ACC112 (cell line): ENCODE measurements around the gene HSPA8.

ENCODE experiments used
- H2AFZ ChIP-seq: fragments of 200-600 bp; sonication (generic); one replicate; pipeline ENCODE4 v1.6.0; 2017; ENCODE audit warnings: antibody characterized with exemption, low read length; ENCODE audit not compliant: unreplicated experiment
- H3K27ac ChIP-seq: fragments of 200-600 bp; sonication (generic); 2 replicates; pipeline ENCODE4 v1.5.1; 2014; ENCODE audit warnings: low read depth, mild to moderate bottlenecking, antibody characterized with exemption, low read length, moderate library complexity
- H3K27me3 ChIP-seq: fragments of 200-600 bp; sonication (generic); 2 replicates; pipeline ENCODE4 v1.6.1; 2014; ENCODE audit warnings: mild to moderate bottlenecking, antibody characterized with exemption, low read length, moderate library complexity, mixed read lengths; ENCODE audit not compliant: insufficient read depth
- H3K36me3 ChIP-seq: fragments of 200-600 bp; sonication (generic); 2 replicates; pipeline ENCODE4 v1.6.1; 2016; ENCODE audit warnings: mild to moderate bottlenecking, antibody characterized with exemption, low read length, moderate library complexity, mixed read lengths; ENCODE audit not compliant: insufficient read depth
- H3K4me1 ChIP-seq: fragments of 200-600 bp; sonication (generic); one replicate; pipeline ENCODE4 v1.6.1; 2016; ENCODE audit warnings: low read length, mixed read lengths; ENCODE audit not compliant: insufficient read depth, unreplicated experiment, control insufficient read depth
- H3K4me3 ChIP-seq: fragments of 200-600 bp; sonication (generic); 2 replicates; pipeline ENCODE4 v1.5.1; 2014; ENCODE audit warnings: mild to moderate bottlenecking, low read depth, low read length
- H3K79me2 ChIP-seq: fragments of 200-600 bp; sonication (generic); one replicate; pipeline ENCODE4 v1.6.0; 2016; ENCODE audit warnings: low read length; ENCODE audit not compliant: control insufficient read depth, unreplicated experiment, insufficient read depth

HSPA8 gene

GRCh38 chr11:123072762-123073161 lies 10.8 kb upstream of the HSPA8 start:
- no peak overlapping the region for H3K27ac ChIP-seq
- no peak overlapping the region for H2AFZ ChIP-seq
- peaks cover 14% of the 10 kb centered on the region for H3K4me1 ChIP-seq
- peaks cover 21% of the 10 kb centered on the region for H3K36me3 ChIP-seq
- H3K27me3 ChIP-seq = no peaks in the 10 kb centered on the region
- peaks cover 7% of the 10 kb centered on the region for H3K79me2 ChIP-seq
- no peak overlapping the region for H3K4me3 ChIP-seq

GRCh38 chr11:123072332-123072761 lies 10.4 kb upstream of the HSPA8 start:
- Histone ChIP-seq H3K79me2 (peaks cover 7% of the 10 kb centered on the region), H2AFZ (no peak overlapping the region), H3K36me3 (peaks cover 21% of the 10 kb centered on the region), H3K4me3 (no peak overlapping the region), H3K27ac (no peak overlapping the region), H3K4me1 (peaks cover 14% of the 10 kb centered on the region), H3K27me3 (no peaks in the 10 kb centered on the region)

GRCh38 chr11:123069908-123070821 lies 8.2 kb upstream of the HSPA8 start:
- Histone ChIP-seq H3K27ac (peak overlapping the region; percentile 8), H3K79me2 (peaks cover 7% of the 10 kb centered on the region), H3K4me1 (peaks cover 24% of the 10 kb centered on the region), H3K36me3 (peaks cover 13% of the 10 kb centered on the region; the same call in 1 of the 2 replicates), H3K27me3 (no peaks in the 10 kb centered on the region), H3K4me3 (peak overlapping the region; percentile 67), H2AFZ (no peak overlapping the region)

GRCh38 chr11:123065621-123066020 lies 3.7 kb upstream of the HSPA8 start:
- Histone ChIP-seq H3K4me1 (peaks cover 35% of the 10 kb centered on the region), H3K4me3 (no peak overlapping the region), H3K27ac (peak overlapping the region; percentile 47), H2AFZ (no peak overlapping the region), H3K79me2 (peaks cover 44% of the 10 kb centered on the region), H3K36me3 (peaks cover 9% of the 10 kb centered on the region), H3K27me3 (no peaks in the 10 kb centered on the region)

GRCh38 chr11:123063826-123064657 lies 2.1 kb upstream of the HSPA8 start:
- peak overlapping the region; percentile 99 for H3K27ac ChIP-seq
- no peaks in the 10 kb centered on the region for H3K27me3 ChIP-seq
- peaks cover 56% of the 10 kb centered on the region for H3K79me2 ChIP-seq
- H3K4me1 ChIP-seq = peaks cover 31% of the 10 kb centered on the region
- peak overlapping the region; percentile 87 for H3K4me3 ChIP-seq
- peak overlapping the region; percentile 11 for H2AFZ ChIP-seq
- peaks cover 25% of the 10 kb centered on the region for H3K36me3 ChIP-seq

GRCh38 chr11:123062892-123063825 lies 1.2 kb upstream of the HSPA8 start:
- H2AFZ ChIP-seq = peak overlapping the region; percentile 47
- H3K4me1 ChIP-seq = peaks cover 33% of the 10 kb centered on the region
- peaks cover 61% of the 10 kb centered on the region for H3K79me2 ChIP-seq
- H3K4me3 ChIP-seq = peak overlapping the region; percentile 87
- H3K27me3 ChIP-seq = no peaks in the 10 kb centered on the region
- H3K27ac ChIP-seq = peak overlapping the region; percentile 99
- H3K36me3 ChIP-seq = peaks cover 33% of the 10 kb centered on the region

GRCh38 chr11:123062158-123062891 lies 389 bp upstream of the HSPA8 start:
- peaks cover 69% of the 10 kb centered on the region for H3K79me2 ChIP-seq
- peak overlapping the region; percentile 47 for H2AFZ ChIP-seq
- H3K27me3 ChIP-seq = no peaks in the 10 kb centered on the region

GRCh38 chr11:123060277-123061000 lies 1.5 kb downstream of the HSPA8 start:
- Histone ChIP-seq H3K4me1 (peaks cover 46% of the 10 kb centered on the region), H3K27ac (peak overlapping the region; percentile 71), H3K36me3 (peaks cover 61% of the 10 kb centered on the region), H3K27me3 (no peaks in the 10 kb centered on the region), H3K79me2 (peaks cover 75% of the 10 kb centered on the region), H2AFZ (no peak overlapping the region), H3K4me3 (peak overlapping the region; percentile 87)

More at GRCh38 chr11:123062158-123062891, 389 bp upstream of the HSPA8 start:
- Histone ChIP-seq H3K27ac (peak overlapping the region; percentile 99), H3K4me1 (peaks cover 41% of the 10 kb centered on the region), H3K4me3 (peak overlapping the region; percentile 87), H3K36me3 (peaks cover 42% of the 10 kb centered on the region)
